SK-N-SH treated with all-trans-retinoic acid at 6 μM for 48 hours (cell line): ENCODE results near the gene CACNA1C.

Source experiments
- ATAC-seq: fragments of 200-7000 bp; cut with Tn5 transposase; 3 replicates; pipeline ENCODE4 v1.9.1; 2020; ENCODE audit warnings: mild to moderate bottlenecking, moderate library complexity
- ARNTL ChIP-seq: fragments of 450-650 bp; formaldehyde crosslinking; IDR thresholded peaks from 2 replicates; pipeline ENCODE4 v1.5.0; 2020; ENCODE audit warnings: low read depth, mild to moderate bottlenecking, moderate library complexity, borderline replicate concordance
- BACH2 ChIP-seq: fragments of 250-450 bp; sonication (Bioruptor Pico); IDR thresholded peaks from 2 replicates; pipeline ENCODE4 v1.9.0; 2021; ENCODE audit warnings: mild to moderate bottlenecking, borderline replicate concordance
- CREB5 ChIP-seq: fragments of 250-450 bp; sonication (Bioruptor Pico); IDR thresholded peaks from 2 replicates; pipeline ENCODE4 v1.5.1; 2020; ENCODE audit warnings: low read depth, mild to moderate bottlenecking, moderate library complexity
- CSDC2 ChIP-seq: fragments of 250-450 bp; sonication (Bioruptor Pico); IDR thresholded peaks from 2 replicates; pipeline ENCODE4 v1.5.0; 2020; ENCODE audit warnings: mild to moderate bottlenecking, moderate library complexity
- CSRNP3 ChIP-seq: fragments of 250-450 bp; sonication (Bioruptor Pico); IDR thresholded peaks from 2 replicates; pipeline ENCODE4 v1.5.1; 2021; ENCODE audit warnings: mild to moderate bottlenecking, moderate library complexity
- ESRRG ChIP-seq: fragments of 250-450 bp; sonication (Bioruptor Pico); IDR thresholded peaks from 2 replicates; pipeline ENCODE4 v1.6.1; 2021; ENCODE audit warnings: mild to moderate bottlenecking
- GLIS3 ChIP-seq: fragments of 250-450 bp; sonication (Bioruptor Pico); IDR thresholded peaks from 2 replicates; pipeline ENCODE4 v1.5.0; 2020; ENCODE audit warnings: mild to moderate bottlenecking, moderate library complexity
- OSR1 ChIP-seq: fragments of 250-450 bp; sonication (Bioruptor Pico); IDR thresholded peaks from 2 replicates; pipeline ENCODE4 v1.8.0; 2022; ENCODE audit warnings: moderate library complexity, mild to moderate bottlenecking, inconsistent platforms
- PATZ1 ChIP-seq: fragments of 250-450 bp; sonication (Bioruptor Pico); IDR thresholded peaks from 2 replicates; pipeline ENCODE4 v1.8.0; 2020; ENCODE audit warnings: mild to moderate bottlenecking, moderate library complexity, borderline replicate concordance
- POU6F1 ChIP-seq: fragments of 250-450 bp; sonication (Bioruptor Pico); IDR thresholded peaks from 2 replicates; pipeline ENCODE4 v1.8.0; 2021; ENCODE audit warnings: low read depth, mild to moderate bottlenecking, moderate library complexity, borderline replicate concordance
- PPARA ChIP-seq: fragments of 250-450 bp; sonication (Bioruptor Pico); IDR thresholded peaks from 2 replicates; pipeline ENCODE4 v1.5.0; 2020; ENCODE audit warnings: mild to moderate bottlenecking, borderline replicate concordance
- RARB ChIP-seq: fragments of 250-450 bp; sonication (Bioruptor Pico); IDR thresholded peaks from 2 replicates; pipeline ENCODE4 v1.8.0; 2021; ENCODE audit warnings: mild to moderate bottlenecking, moderate library complexity
- SNAI2 ChIP-seq: fragments of 250-450 bp; sonication (Bioruptor Pico); IDR thresholded peaks from 2 replicates; pipeline ENCODE4 v1.5.0; 2020; ENCODE audit warnings: mild to moderate bottlenecking, moderate library complexity
- TCF4 ChIP-seq: fragments of 250-450 bp; sonication (Bioruptor Pico); IDR thresholded peaks from 2 replicates; pipeline ENCODE4 v1.8.0; 2021; ENCODE audit warnings: mild to moderate bottlenecking, moderate library complexity, borderline replicate concordance
- TOX ChIP-seq: fragments of 250-450 bp; sonication (Bioruptor Pico); IDR thresholded peaks from 2 replicates; pipeline ENCODE4 v1.8.0; 2021; ENCODE audit warnings: mild to moderate bottlenecking, moderate library complexity, borderline replicate concordance
- TSHZ2 ChIP-seq: fragments of 250-450 bp; sonication (Bioruptor Pico); IDR thresholded peaks from 2 replicates; pipeline ENCODE4 v1.5.0; 2020; ENCODE audit warnings: mild to moderate bottlenecking, moderate library complexity
- ZC3H10 ChIP-seq: fragments of 250-450 bp; sonication (Bioruptor Pico); IDR thresholded peaks from 2 replicates; pipeline ENCODE4 v1.5.1; 2021; ENCODE audit warnings: mild to moderate bottlenecking, moderate library complexity
- ZFP3 ChIP-seq: fragments of 250-450 bp; sonication (Bioruptor Pico); IDR thresholded peaks from 2 replicates; pipeline ENCODE4 v1.5.0; 2020; ENCODE audit warnings: mild to moderate bottlenecking, moderate library complexity
- ZFP30 ChIP-seq: fragments of 450-650 bp; formaldehyde crosslinking; IDR thresholded peaks from 2 replicates; pipeline ENCODE4 v1.5.0; 2022; ENCODE audit warnings: mild to moderate bottlenecking, moderate library complexity
- ZNF565 ChIP-seq: fragments of 450-650 bp; formaldehyde crosslinking; conservative IDR thresholded peaks from 2 replicates; pipeline ENCODE4 v1.5.0; 2020; ENCODE audit warnings: low read depth, mild to moderate bottlenecking, moderate library complexity
- ZNF70 ChIP-seq: fragments of 450-650 bp; formaldehyde crosslinking; IDR thresholded peaks from 2 replicates; pipeline ENCODE4 v1.5.0; 2020; ENCODE audit warnings: mild to moderate bottlenecking, moderate library complexity
- ZNF8 ChIP-seq: fragments of 450-650 bp; formaldehyde crosslinking; IDR thresholded peaks from 2 replicates; pipeline ENCODE4 v1.5.0; 2020; ENCODE audit warnings: mild to moderate bottlenecking, moderate library complexity

CACNA1C gene

GRCh38 chr12:2533036-2533435 lies 480.2 kb downstream of the CACNA1C start:
- no peak for ATAC-seq
- no peak for TF ChIP-seq PATZ1 (CRISPR knock-in tag)

GRCh38 chr12:2535583-2536204 lies 482.9 kb downstream of the CACNA1C start:
- TF ChIP-seq POU6F1 (CRISPR knock-in tag) (no peak), OSR1 (CRISPR knock-in tag) (no peak), ARNTL (CRISPR knock-in tag) (no peak), ZNF8 (CRISPR knock-in tag) (no peak), CSRNP3 (CRISPR knock-in tag) (no peak), ZFP30 (CRISPR knock-in tag) (no peak), BACH2 (no peak), SNAI2 (CRISPR knock-in tag) (no peak), ZNF565 (CRISPR knock-in tag) (no peak), TOX (no peak), ZNF70 (CRISPR knock-in tag) (no peak), ZC3H10 (CRISPR knock-in tag) (no peak), GLIS3 (no peak), TCF4 (CRISPR knock-in tag) (no peak), RARB (CRISPR knock-in tag) (no peak), CREB5 (no peak), ZFP3 (CRISPR knock-in tag) (no peak), CSDC2 (CRISPR knock-in tag) (no peak), PPARA (CRISPR knock-in tag) (no peak), PATZ1 (CRISPR knock-in tag) (no peak)
- no peak; the same call in 2 of the 3 replicates for ATAC-seq

- no peak for ATAC-seq
- TF ChIP-seq ZNF70 (CRISPR knock-in tag) (no peak), ZFP30 (CRISPR knock-in tag) (no peak), SNAI2 (CRISPR knock-in tag) (no peak), TOX (no peak), OSR1 (CRISPR knock-in tag) (no peak), TSHZ2 (no peak), PATZ1 (CRISPR knock-in tag) (no peak), TCF4 (CRISPR knock-in tag) (no peak), ESRRG (CRISPR knock-in tag) (no peak), CSDC2 (CRISPR knock-in tag) (no peak)
Measured at GRCh38 chr12:2536724-2537123, 483.9 kb downstream of the CACNA1C start.
